Transverse colon (tissue), 4 donors: ENCODE data around the gene DYNC2LI1. TPM values are rescaled to one million over a fixed set of nuclear protein-coding genes. Genes with fewer than 3 reads are reported as not detected.

Experiments used
- DNase-seq: peaks from one replicate; pipeline ENCODE4 v3.0.0-alpha.2; 2019
- H3K27ac ChIP-seq, 4 donors: fragments of 200-600 bp; sonication (generic); 2 replicates each; pipeline ENCODE4 v1.5.1; 2016 to 2018; ENCODE audit warnings: inconsistent platforms in 4 of 4
- H3K27me3 ChIP-seq: fragments of 200-600 bp; sonication (generic); 2 replicates; pipeline ENCODE4 v1.5.1; 2017; ENCODE audit warnings: inconsistent platforms
- H3K36me3 ChIP-seq, 4 donors: fragments of 200-600 bp; sonication (generic); 2 replicates each; pipeline ENCODE4 v1.5.1; 2017 to 2019; ENCODE audit warnings: inconsistent platforms in 4 of 4
- H3K4me1 ChIP-seq, 4 donors: fragments of 200-600 bp; sonication (generic); 2 replicates each; pipeline ENCODE4 v1.5.1; 2017 to 2020; ENCODE audit warnings: inconsistent platforms in 4 of 4
- H3K4me3 ChIP-seq, 4 donors: fragments of 200-600 bp; sonication (generic); 1 replicate in 1 of 4; 2 replicates in 3 of 4; pipeline versions ENCODE4 v1.5.1 to v1.6.1; 2017 to 2019; ENCODE audit warnings: inconsistent platforms in 4 of 4
- H3K9me3 ChIP-seq, 2 donors: fragments of 200-600 bp; sonication (generic); 2 replicates each; pipeline ENCODE4 v1.5.1; 2017 to 2019; ENCODE audit warnings: inconsistent platforms in 2 of 2
- CTCF ChIP-seq, 5 experiments: fragments of 200-600 bp in 3 of 5; fragments of 450-650 bp in 2 of 5; sonication (generic) in 3 of 5; IDR thresholded peaks; 1 replicate in 2 of 5; 2 replicates in 3 of 5; pipeline ENCODE4 v1.5.1; 2016 to 2017; ENCODE audit warnings: antibody characterized with exemption in 5 of 5, inconsistent platforms in 3 of 5, mild to moderate bottlenecking in 2 of 5, moderate library complexity in 1 of 5
- EP300 ChIP-seq: sonication (generic); formaldehyde crosslinking; IDR thresholded peaks from one replicate; pipeline ENCODE4 v1.6.1; 2017; ENCODE audit warnings: antibody characterized with exemption, low read depth
- POLR2A ChIP-seq: fragments of 450-650 bp; IDR thresholded peaks from one replicate; pipeline ENCODE4 v1.6.1; 2016; ENCODE audit warnings: antibody characterized with exemption, mild to moderate bottlenecking, moderate library complexity
- POLR2AphosphoS5 ChIP-seq, 3 donors: sonication (generic); formaldehyde crosslinking; IDR thresholded peaks; one replicate each; pipeline ENCODE4 v1.6.1; 2016; ENCODE audit warnings: antibody characterized with exemption in 3 of 3
- WGBS, 2 donors: methylation state at CpG; one replicate each; pipeline ENCODE4 v1.1.5; 2018; ENCODE audit warnings: low coverage in 1 of 2; 5-methylcytosine and 5-hydroxymethylcytosine counted together
- in situ Hi-C, 4 donors: fragments of 200-750 bp; cut with MboI; loops; one replicate each; pipeline versions ENCODE4 v1.15.0 to v1.15.1; 2017; ENCODE audit warnings: low sequenced_read_pairs in 3 of 4, low pct_ligation_motif_present in 1 of 4, low pct_unique_long_range_greater_than_20kb in 1 of 4
- intact Hi-C: fragments of 100-400 bp; cut with DNase I; formaldehyde crosslinking; loops from one replicate; pipeline ENCODE4 v1.15.1; 2023; ENCODE audit warnings: low total_unique reads
- total RNA-seq, 4 donors: library from RNA; depleted of rRNA; stranded (reverse); fragments of >200 nt; gene quantifications; one replicate each; pipeline ENCODE4 v1.1.0, GENCODE V29; 2016

The DYNC2LI1 gene
- total RNA-seq, 4 donors from 2014 or later, result 6.6 to 26.9 (median 20.2) TPM

- intact Hi-C loops (no loop called here), in situ Hi-C loops (no loop called here)
- Histone ChIP-seq H3K27ac (peak overlapping the region in 2 of 4 donors; percentile 18 to 40), H3K9me3 (no peaks in the 10 kb centered on the region), H3K36me3 (no peaks in the 10 kb centered on the region), H3K4me1 (peaks cover 0 to 5% (median 2%) of the 10 kb centered on the region in 4 donors), H3K4me3 (no peak overlapping the region), H3K27me3 (no peaks in the 10 kb centered on the region)
- WGBS, 2 donors, result 68 to 73% methylated on average over 3 of the region's 3 CpGs
- TF ChIP-seq POLR2AphosphoS5 (IDR thresholded peaks at IDR 0.05), result no peak
- TF ChIP-seq EP300, result no peak
- no peak for TF ChIP-seq CTCF (IDR thresholded peaks at IDR 0.05)
- TF ChIP-seq POLR2A, result no peak
- no peak for DNase-seq
These were observed 28.4 kb upstream of the DYNC2LI1 start for GRCh38 chr2:43745457-43745856.

DNA sequence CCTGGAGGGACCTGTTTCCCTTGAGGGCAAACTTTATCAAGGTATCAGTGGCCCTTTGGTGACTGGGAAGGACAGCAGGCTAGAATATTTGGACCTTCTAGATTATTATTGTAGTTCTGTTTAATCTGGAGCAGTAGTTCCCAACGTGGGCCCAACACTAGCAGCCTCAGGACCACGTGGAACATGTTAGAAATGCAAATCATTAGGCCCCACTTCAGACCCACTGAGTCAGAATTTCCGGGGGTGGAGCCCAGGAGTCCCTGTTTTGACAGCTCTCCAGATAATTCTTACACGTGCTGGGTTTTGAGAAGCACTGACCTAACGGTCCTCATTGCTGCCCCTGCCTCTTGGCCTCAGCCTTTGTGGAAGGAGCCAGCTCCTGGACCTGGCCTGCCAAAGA is 25.5 kb upstream of the DYNC2LI1 start:
- 56 to 71% methylated on average over 1 to 5 of the region's 5 CpGs for WGBS, 2 donors
- no peak for DNase-seq
- intact Hi-C loops, result no loop called here
- Histone ChIP-seq H3K27me3 (no peaks in the 10 kb centered on the region), H3K4me3 (no peak overlapping the region), H3K4me1 (peaks cover 0 to 5% (median 2%) of the 10 kb centered on the region in 4 donors), H3K36me3 (no peaks in the 10 kb centered on the region), H3K9me3 (no peaks in the 10 kb centered on the region), H3K27ac (no peak overlapping the region)
- in situ Hi-C loops, result no loop called here
- TF ChIP-seq CTCF (IDR thresholded peaks at IDR 0.05) (no peak), POLR2AphosphoS5 (IDR thresholded peaks at IDR 0.05) (no peak), POLR2A (no peak), EP300 (no peak)

GRCh38 chr2:43749583-43749982 is 24.3 kb upstream of the DYNC2LI1 start:
- no peaks in the 10 kb centered on the region for H3K9me3 ChIP-seq
- no peaks in the 10 kb centered on the region for H3K36me3 ChIP-seq
- intact Hi-C loops, result no loop called here
- in situ Hi-C loops, result no loop called here
- no peaks in the 10 kb centered on the region for H3K27me3 ChIP-seq
- no peak overlapping the region for H3K27ac ChIP-seq
- H3K4me1 ChIP-seq, result peaks cover 0 to 5% (median 2%) of the 10 kb centered on the region in 4 donors
- DNase-seq, result no peak
- WGBS, 2 donors, result 82 to 87% methylated on average over 3 of the region's 3 CpGs
- TF ChIP-seq EP300 (no peak), CTCF (IDR thresholded peaks at IDR 0.05) (no peak), POLR2AphosphoS5 (IDR thresholded peaks at IDR 0.05) (no peak), POLR2A (no peak)
- no peak overlapping the region for H3K4me3 ChIP-seq

DNA sequence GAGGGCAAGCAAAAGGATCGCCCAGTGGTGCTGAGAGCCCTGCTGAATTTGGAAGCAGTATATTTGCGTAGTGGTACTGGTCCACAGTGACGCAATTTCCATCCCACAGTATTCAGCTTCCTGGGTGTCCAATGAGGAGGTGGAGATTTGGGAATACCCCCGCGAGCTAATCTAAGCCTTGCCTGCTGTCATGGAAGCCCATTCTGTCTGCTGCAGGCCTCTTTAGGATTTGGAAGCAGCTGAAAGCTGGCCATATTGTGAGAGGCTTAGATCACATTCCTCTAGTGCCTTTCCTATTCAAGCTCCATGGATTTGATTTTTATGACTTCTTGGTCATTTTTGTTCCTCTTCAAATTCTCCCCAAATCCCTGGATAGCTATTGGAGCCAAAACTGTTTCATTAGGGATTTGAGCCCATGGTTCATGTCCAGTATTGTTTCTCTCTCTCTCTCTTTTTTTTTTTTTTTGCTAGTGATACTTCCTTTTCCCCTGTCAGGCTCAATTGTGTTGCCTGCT is 22.3 kb upstream of the DYNC2LI1 start:
- TF ChIP-seq EP300 (no peak), CTCF (IDR thresholded peaks at IDR 0.05) (no peak), POLR2AphosphoS5 (IDR thresholded peaks at IDR 0.05) (no peak), POLR2A (no peak)
- DNase-seq, result no peak
- no peaks in the 10 kb centered on the region for H3K9me3 ChIP-seq
- WGBS, 2 donors, result 84% methylated on average over 5 of the region's 5 CpGs; no CpG with 5 or more reads in 1 of the 2 donors
- intact Hi-C loops (no loop called here), in situ Hi-C loops (no loop called here)
- H3K4me1 ChIP-seq, result no peaks in the 10 kb centered on the region
- no peak overlapping the region for H3K27ac ChIP-seq
- no peaks in the 10 kb centered on the region for H3K36me3 ChIP-seq
- no peak overlapping the region for H3K4me3 ChIP-seq
- no peaks in the 10 kb centered on the region for H3K27me3 ChIP-seq
